H9 (cell line): Measurements from ENCODE around the gene MAPK8. TPM values are rescaled to one million over a fixed set of nuclear protein-coding genes. Genes with fewer than 3 reads are reported as not detected.

Source experiments
- DNase-seq: peaks from one replicate; pipeline ENCODE4 v3.0.0-alpha.2; 2017
- H2AFZ ChIP-seq: one replicate; pipeline ENCODE4 v1.6.1; 2013; ENCODE audit warnings: mild to moderate bottlenecking, low read length, control low read depth, moderate library complexity
- H2AK5ac ChIP-seq: 2 replicates; pipeline ENCODE4 v1.6.1; 2013; ENCODE audit warnings: low read length, control low read depth, mixed read lengths; ENCODE audit not compliant: insufficient read length
- H2BK120ac ChIP-seq: one replicate; pipeline ENCODE4 v1.6.1; 2013; ENCODE audit warnings: low read depth, mild to moderate bottlenecking, low read length, control low read depth, inconsistent platforms; ENCODE audit not compliant: poor library complexity, severe bottlenecking
- H2BK12ac ChIP-seq: 2 replicates; pipeline ENCODE4 v1.6.1; 2013; ENCODE audit warnings: low read length, control low read depth, mixed read lengths, low read depth; ENCODE audit not compliant: insufficient read length
- H2BK15ac ChIP-seq: 2 replicates; pipeline ENCODE4 v1.6.1; 2013; ENCODE audit warnings: low read depth, low read length, control low read depth
- H2BK20ac ChIP-seq: one replicate; pipeline ENCODE4 v1.6.1; 2013; ENCODE audit warnings: low read depth, mild to moderate bottlenecking, low read length, control low read depth, inconsistent platforms; ENCODE audit not compliant: poor library complexity, severe bottlenecking
- H2BK5ac ChIP-seq: 2 replicates; pipeline ENCODE4 v1.6.1; 2013; ENCODE audit warnings: low read length, control low read depth, mixed read lengths; ENCODE audit not compliant: insufficient read length
- H3K14ac ChIP-seq: 2 replicates; pipeline ENCODE4 v1.6.1; 2013; ENCODE audit warnings: low read length, control low read depth; ENCODE audit not compliant: insufficient read depth
- H3K18ac ChIP-seq: 2 replicates; pipeline ENCODE4 v1.6.1; 2013; ENCODE audit warnings: low read depth, mild to moderate bottlenecking, mixed read lengths, low read length, control low read depth; ENCODE audit not compliant: insufficient read length
- H3K23ac ChIP-seq: 2 replicates; pipeline ENCODE4 v1.6.1; 2013; ENCODE audit warnings: low read length, control low read depth, mixed read lengths, low read depth; ENCODE audit not compliant: insufficient read length
- H3K23me2 ChIP-seq: 2 replicates; pipeline ENCODE4 v1.6.1; 2013; ENCODE audit warnings: low read depth, mild to moderate bottlenecking, mixed read lengths, low read length, control low read depth; ENCODE audit not compliant: insufficient read length, poor library complexity, severe bottlenecking
- H3K27ac ChIP-seq: 2 replicates; pipeline ENCODE4 v1.5.1; 2013; ENCODE audit warnings: low read length, control low read depth, mixed read lengths, low read depth; ENCODE audit not compliant: insufficient read length
- H3K27me3 ChIP-seq: 2 replicates; pipeline ENCODE4 v1.6.1; 2013; ENCODE audit warnings: low read length, control low read depth, inconsistent platforms; ENCODE audit not compliant: insufficient read depth
- H3K4ac ChIP-seq: 2 replicates; pipeline ENCODE4 v1.6.1; 2013; ENCODE audit warnings: low read depth, mild to moderate bottlenecking, control low read depth, inconsistent platforms, low read length, moderate library complexity
- H3K4me1 ChIP-seq: 2 replicates; pipeline ENCODE4 v1.6.1; 2013; ENCODE audit warnings: low read length, control low read depth, inconsistent platforms; ENCODE audit not compliant: insufficient read depth
- H3K4me2 ChIP-seq: 2 replicates; pipeline ENCODE4 v1.6.1; 2013; ENCODE audit warnings: low read length, control low read depth, mixed read lengths; ENCODE audit not compliant: insufficient read length, insufficient read depth
- H3K56ac ChIP-seq: 2 replicates; pipeline ENCODE4 v1.6.1; 2013; ENCODE audit warnings: low read depth, mild to moderate bottlenecking, mixed read lengths, low read length, control low read depth; ENCODE audit not compliant: insufficient read length
- H3K79me1 ChIP-seq: 2 replicates; pipeline ENCODE4 v1.6.1; 2013; ENCODE audit warnings: low read depth, mild to moderate bottlenecking, moderate library complexity, low read length, control low read depth, inconsistent platforms; ENCODE audit not compliant: insufficient read depth, poor library complexity, severe bottlenecking
- H3K79me2 ChIP-seq: 2 replicates; pipeline ENCODE4 v1.6.1; 2013; ENCODE audit warnings: low read length, control low read depth, inconsistent platforms; ENCODE audit not compliant: insufficient read depth
- H3K9ac ChIP-seq: 2 replicates; pipeline ENCODE4 v1.6.1; 2013; ENCODE audit warnings: low read length, control low read depth, mixed read lengths; ENCODE audit not compliant: insufficient read length; ENCODE audit errors: extremely low read depth
- H3K9me3 ChIP-seq: one replicate; pipeline ENCODE4 v1.6.1; 2013; ENCODE audit warnings: low read depth, low read length, inconsistent platforms; ENCODE audit not compliant: control insufficient read depth
- H3T11ph ChIP-seq: one replicate; pipeline ENCODE4 v1.6.1; 2013; ENCODE audit warnings: mild to moderate bottlenecking, low read length, control low read depth, inconsistent platforms
- H4K20me1 ChIP-seq: one replicate; pipeline ENCODE4 v1.6.1; 2013; ENCODE audit not compliant: control insufficient read depth, insufficient read length, insufficient read depth
- H4K5ac ChIP-seq: 2 replicates; pipeline ENCODE4 v1.6.1; 2013; ENCODE audit warnings: low read depth, mild to moderate bottlenecking, mixed read lengths, low read length, control low read depth; ENCODE audit not compliant: insufficient read length
- H4K8ac ChIP-seq: replicated peaks from 2 replicates; pipeline ENCODE4 v1.6.1; 2013; ENCODE audit warnings: low read length, control low read depth, mixed read lengths, low read depth; ENCODE audit not compliant: insufficient read length
- H4K91ac ChIP-seq: 2 replicates; pipeline ENCODE4 v1.6.1; 2013; ENCODE audit warnings: low read depth, mild to moderate bottlenecking, moderate library complexity, mixed read lengths, low read length, control low read depth; ENCODE audit not compliant: insufficient read length
- H3K27ac Mint-ChIP-seq, 3 experiments: 2 replicates in 2 of 3; 3 replicates in 1 of 3; pipeline ENCODE4 v1.8.0; 2020 to 2021; ENCODE audit warnings: mixed read lengths in 3 of 3, mild to moderate bottlenecking in 1 of 3, moderate library complexity in 1 of 3
- H3K27me3 Mint-ChIP-seq: 2 replicates; pipeline ENCODE4 v1.8.0; 2021; ENCODE audit warnings: low read depth, mild to moderate bottlenecking, moderate library complexity, mixed read lengths
- H3K36me3 Mint-ChIP-seq, 3 experiments: 2 replicates in 2 of 3; 3 replicates in 1 of 3; pipeline ENCODE4 v1.8.0; 2020 to 2021; ENCODE audit warnings: low read depth in 3 of 3, mixed read lengths in 3 of 3; ENCODE audit not compliant: insufficient read depth in 1 of 3
- H3K4me1 Mint-ChIP-seq, 2 experiments: 2 replicates each; pipeline ENCODE4 v1.8.0; 2020; ENCODE audit warnings: mixed read lengths in 2 of 2
- H3K4me3 Mint-ChIP-seq, 2 experiments: 2 replicates in 1 of 2; 3 replicates in 1 of 2; pipeline ENCODE4 v1.8.0; 2020 to 2021; ENCODE audit warnings: mild to moderate bottlenecking in 2 of 2, mixed read lengths in 2 of 2, moderate library complexity in 1 of 2
- H3K9me3 Mint-ChIP-seq, 2 experiments: 2 replicates in 1 of 2; 3 replicates in 1 of 2; pipeline ENCODE4 v1.8.0; 2020; ENCODE audit warnings: mild to moderate bottlenecking in 2 of 2, mixed read lengths in 2 of 2, moderate library complexity in 1 of 2
- CTCF ChIP-seq: fragments of 200-600 bp; sonication (generic); conservative IDR thresholded peaks from 3 replicates; pipeline ENCODE4 v1.8.0; 2021; ENCODE audit warnings: antibody characterized with exemption, mild to moderate bottlenecking
- WGBS: extraction: QIAGEN DNeasy Blood & Tissue Kit; methylation state at CpG from one replicate; pipeline ENCODE4 v1.1.7; 2013; ENCODE audit warnings: missing lambda C conversion rate, low lambda C conversion rate, mixed read lengths; ENCODE audit not compliant: insufficient read length; ENCODE audit errors: extremely low coverage; 5-methylcytosine and 5-hydroxymethylcytosine counted together
- total RNA-seq: library from RNA; stranded (reverse); gene quantifications from 2 replicates; pipeline ENCODE4 v1.2.1, GENCODE V29; 2021

Gene MAPK8
- total RNA-seq, 1 experiment from 2014 or later = 52.0 TPM

DNA sequence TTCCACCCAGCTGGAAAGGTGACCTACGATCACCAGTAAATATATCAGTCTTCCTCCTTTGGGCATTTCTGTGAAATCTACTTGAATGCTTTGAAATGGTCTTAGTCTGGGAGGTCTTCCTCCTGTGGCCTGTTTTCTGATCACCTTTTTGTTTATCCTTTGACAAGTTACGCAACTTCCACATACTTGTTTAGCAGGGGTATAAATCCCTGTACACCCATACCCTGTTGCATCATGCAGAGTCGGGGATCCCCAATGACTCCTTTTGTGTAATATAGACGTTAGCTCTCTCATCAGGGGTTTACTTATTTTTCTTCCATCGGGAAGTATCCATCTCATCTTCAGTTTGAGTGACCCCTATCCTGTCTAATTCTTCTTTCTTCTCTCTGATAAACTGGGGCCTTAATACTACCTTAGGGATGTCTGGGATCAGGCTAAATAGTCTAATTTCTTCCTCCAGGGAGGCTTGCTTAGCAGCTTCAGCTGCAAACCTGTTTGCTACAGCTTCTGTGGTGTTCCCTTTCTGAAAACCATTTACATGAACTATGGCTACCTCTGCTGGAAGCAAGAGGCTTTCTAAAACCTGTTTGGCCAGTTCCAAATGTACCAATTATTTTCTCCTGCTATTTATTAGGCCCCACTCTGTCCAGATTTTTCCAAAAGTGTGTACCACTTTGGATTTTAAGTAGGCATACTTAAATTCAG, 25.8 kb downstream of the MAPK8 start:
- peaks cover 34 to 40% (median 36%) of the 10 kb centered on the region in 3 experiments for H3K36me3 Mint-ChIP-seq

More for the DNA sequence above, 25.8 kb downstream of the MAPK8 start:
- Histone ChIP-seq H2AK5ac (no peak overlapping the region), H4K91ac (no peak overlapping the region), H3K79me1 (peaks cover 21% of the 10 kb centered on the region), H3K9me3 (peaks cover 18% of the 10 kb centered on the region), H3K4me1 (no peaks in the 10 kb centered on the region), H3K23ac (no peak overlapping the region), H2BK5ac (no peak overlapping the region), H4K5ac (no peak overlapping the region), H3K23me2 (no peaks in the 10 kb centered on the region), H2BK20ac (no peak overlapping the region), H2BK120ac (no peak overlapping the region), H3K18ac (no peak overlapping the region), H3K4me2 (no peak overlapping the region), H3K56ac (no peak overlapping the region), H4K8ac (no peak overlapping the region), H3K79me2 (peaks cover 5% of the 10 kb centered on the region; the same call in 1 of the 2 replicates), H4K20me1 (no peaks in the 10 kb centered on the region), H3T11ph (no peak overlapping the region), H2BK12ac (no peak overlapping the region), H2BK15ac (no peak overlapping the region), H3K27ac (no peak overlapping the region), H3K4ac (no peak overlapping the region), H3K14ac (no peak overlapping the region), H3K9ac (no peak overlapping the region), H3K27me3 (no peaks in the 10 kb centered on the region), H2AFZ (no peak overlapping the region)
- H3K27me3 Mint-ChIP-seq = no peaks in the 10 kb centered on the region
- no peak overlapping the region for H3K27ac Mint-ChIP-seq
- DNase-seq = no peak
- H3K9me3 Mint-ChIP-seq = peaks cover 26 to 29% of the 10 kb centered on the region in 2 experiments
- no peak overlapping the region for H3K4me3 Mint-ChIP-seq
- H3K4me1 Mint-ChIP-seq = peaks cover 9% of the 10 kb centered on the region in 2 experiments
- no peak for TF ChIP-seq CTCF
- WGBS = no CpG with 5 or more reads among the region's 5 CpGs
